SU-DHL-6 (cell line): ENCODE measurements around the gene CCND3.

Experiments
- EZH2phosphoT487 ChIP-seq: fragments of 200-600 bp; sonication (generic), shearing (Covaris generic); conservative IDR thresholded peaks from 2 replicates; pipeline ENCODE4 v1.6.1; 2018; ENCODE audit warnings: mild to moderate bottlenecking, antibody characterized with exemption, low read length, moderate library complexity, mixed read lengths
- TF ChIP-seq, protein P1 (sequence below): fragments of 200-600 bp; sonication (generic); IDR thresholded peaks from one replicate; pipeline ENCODE4 v1.5.1; 2017; ENCODE audit warnings: antibody characterized with exemption, mild to moderate bottlenecking, low read length, moderate library complexity; ENCODE audit not compliant: insufficient read depth, poor library complexity, severe bottlenecking

DNA sequence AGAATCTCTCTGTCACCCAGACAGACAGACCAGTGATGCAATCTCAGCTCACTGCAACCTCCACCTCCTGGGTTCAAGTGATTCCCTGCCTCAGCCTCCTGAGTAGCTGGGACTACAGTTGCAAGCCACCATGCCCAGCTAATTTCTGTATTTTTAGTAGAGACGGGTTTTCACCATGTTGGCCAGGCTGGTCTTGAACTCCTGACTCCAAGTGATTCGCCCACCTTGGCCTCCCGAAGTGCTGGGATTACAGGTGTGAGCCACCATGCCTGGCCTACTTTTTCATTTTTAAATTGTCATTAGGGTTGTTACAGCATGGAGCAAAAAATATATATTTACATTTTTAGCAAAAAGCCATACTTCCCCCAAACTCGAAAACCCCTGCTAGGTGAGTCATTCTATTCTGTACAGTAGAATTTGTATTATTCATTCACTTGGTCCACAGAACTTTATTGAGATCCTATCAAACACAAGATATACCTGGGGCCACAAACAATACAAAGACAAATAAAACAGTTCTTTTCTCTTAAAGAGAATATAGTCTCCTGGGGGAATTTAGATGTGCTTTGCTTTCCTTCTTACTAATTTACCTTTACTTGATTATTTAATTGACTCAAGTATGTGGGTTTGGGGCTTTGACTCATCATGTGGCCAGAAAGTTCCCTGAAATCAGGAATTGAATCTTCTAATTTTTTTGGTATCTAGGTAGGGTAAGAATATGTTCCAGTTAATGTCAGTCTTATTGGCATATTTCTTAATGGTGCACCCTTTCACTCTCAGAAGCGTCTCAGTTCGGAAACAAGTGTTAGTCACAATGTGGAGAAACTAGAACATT is 16.6 kb upstream of the CCND3 start:
- TF ChIP-seq, protein P1, sequence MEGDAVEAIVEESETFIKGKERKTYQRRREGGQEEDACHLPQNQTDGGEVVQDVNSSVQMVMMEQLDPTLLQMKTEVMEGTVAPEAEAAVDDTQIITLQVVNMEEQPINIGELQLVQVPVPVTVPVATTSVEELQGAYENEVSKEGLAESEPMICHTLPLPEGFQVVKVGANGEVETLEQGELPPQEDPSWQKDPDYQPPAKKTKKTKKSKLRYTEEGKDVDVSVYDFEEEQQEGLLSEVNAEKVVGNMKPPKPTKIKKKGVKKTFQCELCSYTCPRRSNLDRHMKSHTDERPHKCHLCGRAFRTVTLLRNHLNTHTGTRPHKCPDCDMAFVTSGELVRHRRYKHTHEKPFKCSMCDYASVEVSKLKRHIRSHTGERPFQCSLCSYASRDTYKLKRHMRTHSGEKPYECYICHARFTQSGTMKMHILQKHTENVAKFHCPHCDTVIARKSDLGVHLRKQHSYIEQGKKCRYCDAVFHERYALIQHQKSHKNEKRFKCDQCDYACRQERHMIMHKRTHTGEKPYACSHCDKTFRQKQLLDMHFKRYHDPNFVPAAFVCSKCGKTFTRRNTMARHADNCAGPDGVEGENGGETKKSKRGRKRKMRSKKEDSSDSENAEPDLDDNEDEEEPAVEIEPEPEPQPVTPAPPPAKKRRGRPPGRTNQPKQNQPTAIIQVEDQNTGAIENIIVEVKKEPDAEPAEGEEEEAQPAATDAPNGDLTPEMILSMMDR: no peak
- TF ChIP-seq EZH2phosphoT487: no peak
